Measurements from ENCODE around the gene TNS1. TPM values are rescaled to one million over a fixed set of nuclear protein-coding genes. Genes with fewer than 3 reads are reported as not detected.

TNS1 gene
- total RNA-seq, 2 donors from 2014 or later = 0.80 to 16.8 TPM

DNA sequence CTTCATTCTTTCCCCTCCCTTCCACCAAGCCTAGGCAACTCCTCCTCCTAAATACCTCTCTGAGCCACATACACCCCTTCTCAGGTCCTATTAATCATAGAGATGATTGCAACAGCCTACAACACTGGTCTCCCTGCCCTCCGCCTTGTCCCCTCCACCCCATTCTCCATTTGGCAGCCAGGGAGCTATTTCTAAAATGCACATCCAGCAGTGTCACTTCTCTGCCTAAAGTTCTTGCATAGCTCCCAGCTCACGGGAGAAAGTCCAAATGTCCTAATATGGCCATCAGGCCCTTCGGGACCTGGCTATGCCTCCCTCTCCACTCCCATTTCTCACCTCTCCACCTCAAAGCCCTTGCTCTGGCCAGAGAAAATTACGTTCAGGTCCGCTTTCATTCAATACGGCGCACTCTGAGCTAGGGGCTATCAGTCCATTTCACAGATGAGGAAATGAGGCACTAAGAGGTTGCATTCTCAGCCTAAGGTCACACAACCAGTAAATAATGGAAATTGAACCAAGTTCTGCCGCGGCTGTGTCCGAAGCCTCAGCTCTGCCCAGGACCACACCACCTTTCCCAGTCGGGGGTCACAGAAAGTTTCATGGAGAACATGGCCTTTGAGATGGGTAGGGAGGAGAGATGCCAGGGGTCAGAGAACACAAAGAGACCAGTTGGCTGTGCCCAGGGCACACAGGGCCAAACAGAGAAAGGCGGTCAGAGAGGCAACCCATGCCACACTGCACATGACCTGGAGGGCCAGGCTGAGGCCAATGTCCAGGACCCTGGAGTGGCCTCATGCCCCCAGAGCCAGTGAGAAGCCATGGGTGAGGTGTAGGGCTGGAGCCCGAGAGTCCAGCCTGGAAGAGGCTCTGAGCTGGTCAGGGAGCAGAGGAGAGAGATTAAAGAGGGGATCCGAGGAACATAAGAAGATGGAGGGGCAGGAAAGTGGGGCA, 72.8 kb downstream of the TNS1 start:
- DNase-seq (no peak), ATAC-seq (no peak)
- H3K36me3 Mint-ChIP-seq (ENCODE audit: low read depth) = no peaks in the 10 kb centered on the region
- H3K4me3 Mint-ChIP-seq = no peak overlapping the region
- H3K4me1 Mint-ChIP-seq = peaks cover 13% of the 10 kb centered on the region
- H3K27me3 Mint-ChIP-seq = peaks cover 54% of the 10 kb centered on the region
- no peaks in the 10 kb centered on the region for H3K9me3 ChIP-seq (ENCODE audit: control insufficient read depth, low read length, poor library complexity, severe bottlenecking)
- no peak overlapping the region for H3K27ac Mint-ChIP-seq

DNA sequence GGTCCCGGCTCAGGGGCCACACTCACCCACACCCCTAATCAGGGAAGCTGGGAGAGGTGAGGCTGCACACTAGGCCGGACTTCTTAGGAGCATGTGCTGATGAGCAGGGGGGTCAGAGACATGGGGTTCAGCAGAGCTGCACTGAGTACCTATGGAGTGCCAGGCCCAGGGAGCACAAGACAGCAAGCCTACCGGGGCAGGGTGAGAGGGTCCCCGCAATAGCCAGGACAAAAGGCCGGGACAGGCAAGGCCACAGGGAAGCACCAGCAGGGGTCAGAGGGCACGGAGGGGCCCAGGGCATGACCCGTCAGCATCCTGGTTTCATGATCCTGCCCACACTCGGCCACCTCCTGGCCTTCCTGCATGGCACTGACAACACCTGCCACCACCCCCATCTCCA, 73.5 kb downstream of the TNS1 start:
- Mint-ChIP-seq H3K36me3 (ENCODE audit: low read depth) (no peaks in the 10 kb centered on the region), H3K4me3 (no peak overlapping the region), H3K27me3 (peaks cover 48% of the 10 kb centered on the region), H3K27ac (no peak overlapping the region), H3K4me1 (peaks cover 13% of the 10 kb centered on the region)
- H3K9me3 ChIP-seq (ENCODE audit: control insufficient read depth, low read length, poor library complexity, severe bottlenecking) = no peaks in the 10 kb centered on the region
- DNase-seq (no peak), ATAC-seq (no peak)

DNA sequence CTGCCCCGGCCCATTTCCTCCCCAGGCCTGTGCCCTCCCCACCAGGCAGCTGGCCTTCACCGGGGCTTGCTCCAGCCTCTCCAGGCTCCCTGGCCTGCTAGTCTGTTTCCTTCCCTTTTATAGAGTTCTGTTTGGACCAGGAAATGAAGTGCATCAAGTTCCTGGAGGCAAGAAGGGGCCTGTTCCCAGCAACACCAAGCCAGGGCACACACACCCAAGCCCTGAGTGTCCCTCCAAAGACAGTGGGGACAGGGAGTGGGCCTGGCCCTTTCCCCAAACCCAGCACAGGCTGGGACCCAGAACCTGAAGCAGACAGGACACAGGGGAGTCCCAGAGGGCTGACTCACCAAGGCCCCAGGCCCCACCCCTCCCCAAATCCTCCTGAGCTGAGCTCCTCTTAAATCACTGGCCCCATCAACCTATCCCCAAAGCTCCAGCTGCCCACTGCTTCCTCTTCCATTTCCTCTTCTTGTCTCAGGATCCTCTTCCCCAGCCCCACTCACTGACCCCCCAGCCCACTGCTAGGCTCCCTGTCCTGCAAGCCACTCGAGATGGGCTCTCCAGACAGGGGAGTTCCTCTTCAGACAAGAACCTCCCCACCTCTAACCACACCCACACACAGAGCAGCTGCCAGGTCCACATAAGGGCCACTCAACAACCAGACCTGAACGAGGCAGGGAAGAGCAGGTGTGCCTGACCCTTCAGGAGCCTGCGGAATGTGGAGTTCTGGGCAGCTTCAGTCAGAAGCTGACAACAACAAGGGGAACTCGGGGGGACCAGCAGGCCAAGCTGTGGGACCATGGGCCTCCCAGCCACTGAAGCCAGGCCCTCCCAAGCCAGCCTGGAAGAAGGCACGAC, 74.2 kb downstream of the TNS1 start:
- no peak overlapping the region for H3K4me3 Mint-ChIP-seq
- peaks cover 42% of the 10 kb centered on the region for H3K27me3 Mint-ChIP-seq
- DNase-seq = no peak
- H3K27ac Mint-ChIP-seq = no peak overlapping the region
- H3K9me3 ChIP-seq (ENCODE audit: control insufficient read depth, low read length, poor library complexity, severe bottlenecking) = no peaks in the 10 kb centered on the region
- peaks cover 9% of the 10 kb centered on the region for H3K4me1 Mint-ChIP-seq
- no peaks in the 10 kb centered on the region for H3K36me3 Mint-ChIP-seq (ENCODE audit: low read depth)
- no peak for ATAC-seq

DNA sequence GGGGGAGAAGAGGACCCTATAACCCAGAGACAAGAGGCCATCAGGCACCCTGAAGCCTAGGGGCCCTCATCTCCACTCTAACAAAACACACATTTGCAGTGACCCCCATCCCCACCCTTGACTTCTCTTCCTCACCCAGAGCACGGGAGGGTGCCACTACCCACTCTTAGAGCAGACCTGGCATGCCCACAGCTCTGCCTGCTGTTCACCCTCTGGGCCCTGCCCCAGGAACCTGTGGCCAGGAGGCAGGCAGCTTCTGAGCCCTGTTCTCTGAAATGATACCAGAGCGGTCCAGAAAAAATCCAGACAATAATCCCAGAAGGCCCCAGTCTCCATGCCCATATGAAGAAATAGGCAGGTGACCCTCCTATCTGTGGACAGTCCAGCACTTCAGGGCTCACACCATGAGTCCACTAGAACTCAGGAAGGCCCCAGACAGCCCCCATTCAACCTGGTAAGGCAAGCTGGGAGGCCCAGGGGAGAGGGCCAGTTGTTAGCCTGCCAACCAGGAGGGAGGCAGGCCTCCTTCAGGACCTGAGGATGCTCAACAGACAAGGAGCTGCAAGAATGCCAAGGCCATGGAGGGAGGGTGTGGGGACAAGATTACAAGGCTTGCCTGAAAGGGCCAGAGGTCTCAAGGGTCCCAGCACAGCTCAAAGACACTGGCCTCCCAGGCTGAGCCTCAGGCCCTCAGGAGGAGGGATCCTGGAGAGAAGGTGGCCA, 75.0 kb downstream of the TNS1 start:
- peaks cover 6% of the 10 kb centered on the region for H3K4me1 Mint-ChIP-seq
- no peaks in the 10 kb centered on the region for H3K9me3 ChIP-seq (ENCODE audit: control insufficient read depth, low read length, poor library complexity, severe bottlenecking)
- peaks cover 34% of the 10 kb centered on the region for H3K27me3 Mint-ChIP-seq
- no peaks in the 10 kb centered on the region for H3K36me3 Mint-ChIP-seq (ENCODE audit: low read depth)
- DNase-seq (no peak), ATAC-seq (no peak)
- H3K27ac Mint-ChIP-seq = no peak overlapping the region
- H3K4me3 Mint-ChIP-seq = no peak overlapping the region

DNA sequence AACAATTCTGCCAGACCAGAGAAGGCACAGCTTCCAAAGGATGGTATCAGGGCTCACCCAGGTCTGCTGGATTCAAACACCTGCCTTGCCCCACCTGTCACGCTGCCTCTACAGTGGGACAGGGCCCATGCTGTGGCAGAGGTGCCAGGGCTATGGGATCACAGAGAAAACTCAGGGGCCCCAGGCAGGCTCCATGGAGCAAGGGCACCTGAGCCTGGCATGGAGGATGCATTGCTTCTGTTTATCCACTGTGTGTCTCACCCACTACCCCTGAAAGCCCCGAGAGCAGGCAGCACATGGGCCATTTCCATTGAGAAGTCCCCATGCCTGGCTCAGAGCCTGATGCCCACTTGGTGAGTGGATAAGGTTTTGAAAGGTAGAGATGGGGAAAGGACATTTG, 76.0 kb downstream of the TNS1 start:
- no peak overlapping the region for H3K4me3 Mint-ChIP-seq
- no peaks in the 10 kb centered on the region for H3K9me3 ChIP-seq (ENCODE audit: control insufficient read depth, low read length, poor library complexity, severe bottlenecking)
- no peak for ATAC-seq
- H3K27ac Mint-ChIP-seq = no peak overlapping the region
- no peak for DNase-seq
- no peaks in the 10 kb centered on the region for H3K36me3 Mint-ChIP-seq (ENCODE audit: low read depth)
- peaks cover 34% of the 10 kb centered on the region for H3K27me3 Mint-ChIP-seq
- H3K4me1 Mint-ChIP-seq = peaks cover 8% of the 10 kb centered on the region

DNA sequence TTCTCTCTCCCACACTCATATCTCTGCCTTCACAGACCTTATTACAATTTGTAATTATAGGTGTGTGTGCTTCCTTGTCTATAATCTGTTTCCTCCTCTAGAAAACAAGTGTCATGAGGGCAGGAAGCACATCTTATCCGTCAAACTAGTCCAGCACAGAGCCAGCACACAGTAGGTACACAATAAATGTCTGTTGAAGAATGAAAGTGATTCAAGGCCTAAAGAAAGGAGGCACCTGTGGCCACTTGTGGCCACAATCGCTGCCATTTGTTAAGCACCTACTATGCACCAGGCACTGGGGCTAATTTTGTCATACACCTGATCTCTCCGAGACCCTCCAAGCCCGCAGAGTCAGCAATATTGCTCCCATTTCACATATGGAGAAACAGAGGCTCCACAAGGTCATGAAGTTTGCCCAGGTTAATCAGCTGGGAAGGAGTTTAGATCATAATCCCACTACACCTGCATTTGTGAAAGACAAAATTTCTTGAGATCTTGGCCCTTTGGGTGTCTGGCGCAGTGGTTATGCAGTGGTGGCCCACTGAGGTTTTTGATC, 78.4 kb downstream of the TNS1 start:
- peaks cover 2% of the 10 kb centered on the region for H3K4me1 Mint-ChIP-seq
- ATAC-seq = no peak
- no peak overlapping the region for H3K27ac Mint-ChIP-seq
- DNase-seq = no peak
- no peaks in the 10 kb centered on the region for H3K9me3 ChIP-seq (ENCODE audit: control insufficient read depth, low read length, poor library complexity, severe bottlenecking)
- peaks cover 21% of the 10 kb centered on the region for H3K27me3 Mint-ChIP-seq
- no peak overlapping the region for H3K4me3 Mint-ChIP-seq
- no peaks in the 10 kb centered on the region for H3K36me3 Mint-ChIP-seq (ENCODE audit: low read depth)

DNA sequence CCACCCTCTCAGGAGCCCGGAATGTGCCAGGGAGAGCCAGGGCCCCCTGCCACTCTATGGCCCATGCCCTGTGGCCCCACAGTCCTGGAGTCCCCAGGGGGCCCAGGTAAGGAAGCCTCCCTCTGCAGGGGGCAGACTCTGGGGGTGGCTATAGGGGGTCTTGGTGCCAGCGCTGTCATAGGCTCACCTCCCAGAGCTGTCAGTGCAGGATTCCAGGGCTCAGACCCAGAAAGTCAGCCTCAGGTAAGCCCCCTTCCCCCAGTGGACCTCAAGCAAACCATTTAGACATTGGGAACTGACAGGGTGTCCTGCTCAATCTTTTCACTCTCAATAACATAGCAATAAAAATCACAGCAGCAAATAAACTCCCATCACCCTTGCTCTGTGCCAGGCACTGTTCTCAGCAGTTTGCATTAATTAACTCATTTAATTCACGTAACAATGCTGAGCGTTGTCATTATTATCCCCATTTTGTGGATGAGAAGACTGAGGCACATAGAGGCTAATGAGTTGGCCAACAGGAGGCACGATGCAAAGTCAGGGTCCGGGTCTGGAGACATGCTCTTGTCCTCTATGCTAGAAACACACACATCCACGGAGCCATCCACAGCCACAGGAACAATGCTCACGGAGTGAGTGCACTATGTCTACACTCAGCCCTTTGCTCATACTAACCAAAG, 79.6 kb downstream of the TNS1 start:
- Mint-ChIP-seq H3K4me3 (no peak overlapping the region), H3K27ac (no peak overlapping the region), H3K36me3 (ENCODE audit: low read depth) (no peaks in the 10 kb centered on the region), H3K27me3 (peaks cover 21% of the 10 kb centered on the region), H3K4me1 (peaks cover 2% of the 10 kb centered on the region)
- ATAC-seq (no peak), DNase-seq (no peak)
- no peaks in the 10 kb centered on the region for H3K9me3 ChIP-seq (ENCODE audit: control insufficient read depth, low read length, poor library complexity, severe bottlenecking)

DNA sequence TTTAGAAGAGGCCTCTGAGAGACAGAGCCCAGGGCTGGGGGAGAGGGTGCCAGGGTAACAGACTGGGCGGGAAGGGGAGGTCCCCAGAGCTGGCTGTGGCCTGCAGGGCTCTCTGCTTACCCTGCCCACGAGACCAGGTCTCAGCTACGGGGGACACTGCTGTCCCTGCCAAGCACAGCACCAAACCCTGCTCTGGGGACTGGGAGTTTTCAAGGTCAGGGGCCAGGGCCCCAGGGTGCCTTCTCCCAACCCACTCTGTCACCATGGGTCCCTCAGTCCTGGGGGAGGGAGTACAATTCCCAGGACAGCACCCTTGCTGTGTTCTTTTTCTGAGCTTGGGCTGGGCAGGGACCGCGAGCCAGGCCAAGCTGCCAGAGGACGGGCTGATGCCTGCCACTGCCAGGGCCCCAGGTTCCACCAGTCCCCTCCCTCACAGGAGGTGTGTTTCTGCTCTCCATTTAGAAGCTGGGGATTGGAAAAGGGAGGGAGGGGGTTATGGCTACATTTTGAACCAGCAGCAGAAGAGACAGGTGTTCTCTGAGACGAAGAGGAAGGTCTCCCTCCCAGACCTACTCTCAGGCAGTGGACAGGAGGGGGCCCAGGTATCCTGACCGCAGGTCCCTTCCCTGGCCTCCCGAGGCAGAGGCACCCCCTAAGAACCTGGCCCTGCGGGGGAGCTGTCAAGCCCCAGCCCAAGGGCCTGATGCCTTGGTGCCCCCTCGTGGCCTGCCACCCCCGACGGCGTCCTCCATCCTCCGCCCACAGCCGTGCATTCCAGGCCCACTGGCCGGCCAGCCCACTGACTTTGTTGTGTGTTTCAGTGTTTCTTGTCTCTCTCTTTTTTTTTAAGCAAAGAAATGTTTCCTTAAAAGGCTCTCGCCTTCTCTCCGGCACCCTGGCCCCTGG, 80.4 kb downstream of the TNS1 start:
- DNase-seq (no peak), ATAC-seq (no peak)
- H3K9me3 ChIP-seq (ENCODE audit: control insufficient read depth, low read length, poor library complexity, severe bottlenecking) = no peaks in the 10 kb centered on the region
- peaks cover 28% of the 10 kb centered on the region for H3K27me3 Mint-ChIP-seq
- no peaks in the 10 kb centered on the region for H3K36me3 Mint-ChIP-seq (ENCODE audit: low read depth)
- peaks cover 5% of the 10 kb centered on the region for H3K4me1 Mint-ChIP-seq
- no peak overlapping the region for H3K4me3 Mint-ChIP-seq
- H3K27ac Mint-ChIP-seq = no peak overlapping the region

DNA sequence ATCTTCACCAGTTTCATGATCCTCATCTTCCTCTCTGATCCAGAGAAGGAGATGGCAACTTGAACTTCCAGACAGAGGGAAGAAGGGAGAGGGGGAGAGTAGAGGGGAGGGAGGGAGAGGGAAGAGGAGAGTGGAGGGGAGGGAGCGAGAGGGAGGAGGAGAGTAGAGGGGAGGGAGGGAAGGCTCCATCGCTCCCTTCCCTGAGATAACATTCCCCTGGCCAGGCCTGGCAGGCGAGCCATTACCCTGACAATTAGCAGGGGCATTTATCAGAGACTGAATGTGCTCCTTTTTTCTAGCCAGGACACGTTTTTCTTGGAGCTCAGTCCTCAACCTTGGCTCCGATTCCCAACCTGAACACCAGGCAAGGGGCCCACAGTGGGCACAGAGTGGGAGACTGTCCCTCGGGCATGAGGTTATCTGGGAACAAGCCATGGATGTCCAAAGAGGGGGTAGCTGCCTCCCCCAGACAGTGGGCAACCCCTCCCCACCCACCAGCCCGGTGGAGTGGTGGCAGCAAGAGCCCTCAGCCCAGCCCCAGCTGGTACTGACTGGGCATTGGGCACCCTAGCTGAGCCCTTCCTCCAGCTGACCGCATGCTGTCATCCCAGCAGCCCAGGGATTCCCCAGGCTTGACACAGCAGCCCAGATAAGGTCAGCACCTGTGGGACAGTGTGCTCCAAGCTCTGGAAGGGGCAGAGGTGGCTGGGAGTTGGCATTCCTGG, 81.8 kb downstream of the TNS1 start:
- H3K9me3 ChIP-seq (ENCODE audit: control insufficient read depth, low read length, poor library complexity, severe bottlenecking) = no peaks in the 10 kb centered on the region
- ATAC-seq (no peak), DNase-seq (no peak)
- peaks cover 30% of the 10 kb centered on the region for H3K27me3 Mint-ChIP-seq
- H3K4me1 Mint-ChIP-seq = peaks cover 5% of the 10 kb centered on the region
- no peaks in the 10 kb centered on the region for H3K36me3 Mint-ChIP-seq (ENCODE audit: low read depth)
- no peak overlapping the region for H3K27ac Mint-ChIP-seq
- H3K4me3 Mint-ChIP-seq = no peak overlapping the region

DNA sequence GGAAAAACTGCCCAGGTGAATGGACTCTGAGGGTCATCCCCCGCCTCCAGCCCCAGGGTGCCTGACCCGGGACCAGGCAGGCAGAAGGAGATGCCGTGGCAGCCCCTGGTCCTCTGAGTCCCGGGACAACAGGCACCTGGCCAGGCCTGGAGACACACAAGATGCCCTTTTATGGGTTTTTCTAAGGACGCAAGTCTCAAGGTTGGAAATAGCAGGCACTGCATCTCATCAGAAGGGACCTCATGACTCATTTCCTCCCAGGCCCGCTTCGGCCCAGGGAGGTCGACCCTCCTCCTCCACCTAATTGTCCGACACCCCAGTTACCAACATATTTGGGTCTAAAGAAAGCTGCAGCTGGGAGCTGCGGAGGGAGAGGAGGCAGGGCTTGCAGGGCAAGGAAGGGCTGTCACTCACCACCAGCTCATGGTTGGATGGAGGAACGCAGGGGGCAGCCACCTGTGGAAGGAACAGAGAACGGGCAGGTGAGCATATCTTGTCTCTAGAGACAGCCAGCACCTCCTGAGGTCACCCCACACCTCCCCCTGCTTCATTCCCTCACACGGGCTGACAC, 82.9 kb downstream of the TNS1 start:
- H3K9me3 ChIP-seq (ENCODE audit: control insufficient read depth, low read length, poor library complexity, severe bottlenecking) = no peaks in the 10 kb centered on the region
- Mint-ChIP-seq H3K36me3 (ENCODE audit: low read depth) (no peaks in the 10 kb centered on the region), H3K4me3 (no peak overlapping the region), H3K27ac (no peak overlapping the region), H3K27me3 (peaks cover 29% of the 10 kb centered on the region), H3K4me1 (peaks cover 5% of the 10 kb centered on the region)
- ATAC-seq = no peak
- no peak for DNase-seq

DNA sequence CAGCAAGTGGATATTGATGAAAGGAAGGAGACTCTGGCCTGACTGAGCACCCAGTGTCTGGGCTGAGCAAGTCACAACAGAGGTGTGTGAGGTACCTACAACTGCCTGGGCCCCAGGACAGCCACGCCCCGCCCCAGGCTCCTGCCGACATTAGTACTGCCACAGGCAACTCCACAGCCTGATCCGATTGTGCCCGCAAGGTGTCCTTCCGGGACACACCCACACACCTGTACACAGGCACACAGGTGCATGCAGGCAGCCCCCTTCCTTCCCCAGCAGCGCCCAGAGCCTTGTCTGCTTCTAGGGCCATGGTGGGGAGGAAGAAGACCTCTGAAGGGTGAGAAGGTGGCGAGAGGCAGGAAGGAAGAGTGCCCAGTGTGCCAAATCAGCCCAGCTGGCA, 83.6 kb downstream of the TNS1 start:
- H3K27me3 Mint-ChIP-seq = peaks cover 32% of the 10 kb centered on the region
- H3K9me3 ChIP-seq (ENCODE audit: control insufficient read depth, low read length, poor library complexity, severe bottlenecking) = no peaks in the 10 kb centered on the region
- H3K4me1 Mint-ChIP-seq = peaks cover 5% of the 10 kb centered on the region
- no peaks in the 10 kb centered on the region for H3K36me3 Mint-ChIP-seq (ENCODE audit: low read depth)
- no peak overlapping the region for H3K4me3 Mint-ChIP-seq
- DNase-seq = no peak
- no peak for ATAC-seq
- H3K27ac Mint-ChIP-seq = no peak overlapping the region
